HG02678 (cell line): ENCODE data around the gene PIP5K1A.
"Not testable (repeated sequence)": the region's sequence is repeated elsewhere in the genome, so short reads cannot be mapped to it uniquely, and the experiment has no call there.

ENCODE experiments used
- ATAC-seq: cut with Tn5 transposase; IDR thresholded peaks from one replicate; pipeline ENCODE4 v1.9.1; 2021; ENCODE audit warnings: mild to moderate bottlenecking, moderate library complexity; ENCODE audit not compliant: unreplicated experiment

PIP5K1A gene

GRCh38 chr1:151251656-151252470 is 53.5 kb downstream of the PIP5K1A start:
- peak; percentile 63 for ATAC-seq

- ATAC-seq = peak; percentile 83
Observed at GRCh38 chr1:151254217-151255213, 56.2 kb downstream of the PIP5K1A start, which contains the start of gene PSMD4. PSMD4 (plus strand) TSS chr1:151254734; CDS start chr1:151254783, 49 bp downstream.

- ATAC-seq = no peak
Observed at GRCh38 chr1:151255381-151255780, 57.0 kb downstream of the PIP5K1A start.

GRCh38 chr1:151259351-151259750 is 61.0 kb downstream of the PIP5K1A start:
- ATAC-seq = no peak

- no peak for ATAC-seq
Observed at GRCh38 chr1:151265446-151266236, 67.3 kb downstream of the PIP5K1A start.

- ATAC-seq = no peak
Observed at GRCh38 chr1:151266315-151266714, 68.0 kb downstream of the PIP5K1A start.

GRCh38 chr1:151266821-151267220 is 68.5 kb downstream of the PIP5K1A start:
- ATAC-seq = no peak

- ATAC-seq = no peak
Observed at GRCh38 chr1:151267760-151268159, 69.4 kb downstream of the PIP5K1A start.

GRCh38 chr1:151273924-151274466 is 75.6 kb downstream of the PIP5K1A start:
- no peak for ATAC-seq

- not testable (repeated sequence) for ATAC-seq
Observed at GRCh38 chr1:151275341-151275740, 77.0 kb downstream of the PIP5K1A start.

- ATAC-seq = no peak
Observed at GRCh38 chr1:151277249-151277648, 78.9 kb downstream of the PIP5K1A start.

- ATAC-seq = peak; percentile 31
Observed at GRCh38 chr1:151281225-151281968, 83.0 kb downstream of the PIP5K1A start.

GRCh38 chr1:151281969-151282882 is 83.9 kb downstream of the PIP5K1A start, which contains the start of gene ZNF687:
ZNF687 (plus strand) TSS chr1:151282299; CDS start chr1:151286292, 3,993 bp downstream.
- ATAC-seq = peak; percentile 86

- ATAC-seq = no peak
Observed at GRCh38 chr1:151282883-151283725, 84.8 kb downstream of the PIP5K1A start.

GRCh38 chr1:151284013-151284577 is 85.7 kb downstream of the PIP5K1A start:
- ATAC-seq = no peak

- no peak for ATAC-seq
Observed at GRCh38 chr1:151286619-151287340, 88.4 kb downstream of the PIP5K1A start.

GRCh38 chr1:151287341-151287699 is 89.0 kb downstream of the PIP5K1A start:
- ATAC-seq = no peak
